Measurements from ENCODE around the gene KDM5A.
"Not testable (repeated sequence)": the region's sequence is repeated elsewhere in the genome, so short reads cannot be mapped to it uniquely, and the experiment has no call there.

The KDM5A gene

GRCh38 chr12:332581-333205 is 56.4 kb downstream of the KDM5A start:
- no peak for DNase-seq (ENCODE audit: low read depth)

DNA sequence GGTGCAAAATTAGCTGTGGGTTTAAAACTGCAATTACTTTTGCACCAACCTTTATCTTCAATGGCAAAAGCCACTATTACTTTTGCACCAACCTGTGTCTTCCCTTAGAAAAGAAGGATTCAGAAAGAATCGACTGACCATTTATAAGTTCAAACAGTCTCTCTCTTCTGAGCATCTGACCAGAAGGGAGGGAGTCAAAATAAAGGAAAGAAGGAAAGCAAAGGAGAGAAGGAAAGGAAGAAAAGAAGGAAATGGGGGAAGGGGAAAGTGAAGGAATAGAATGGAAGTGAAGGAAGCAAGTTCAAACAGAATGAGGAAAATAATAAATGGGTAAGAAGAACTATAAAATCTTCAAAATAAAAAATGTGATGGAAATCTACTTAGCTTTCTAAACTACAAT is 57.8 kb downstream of the KDM5A start:
- no peak for DNase-seq (ENCODE audit: low read depth)

DNA sequence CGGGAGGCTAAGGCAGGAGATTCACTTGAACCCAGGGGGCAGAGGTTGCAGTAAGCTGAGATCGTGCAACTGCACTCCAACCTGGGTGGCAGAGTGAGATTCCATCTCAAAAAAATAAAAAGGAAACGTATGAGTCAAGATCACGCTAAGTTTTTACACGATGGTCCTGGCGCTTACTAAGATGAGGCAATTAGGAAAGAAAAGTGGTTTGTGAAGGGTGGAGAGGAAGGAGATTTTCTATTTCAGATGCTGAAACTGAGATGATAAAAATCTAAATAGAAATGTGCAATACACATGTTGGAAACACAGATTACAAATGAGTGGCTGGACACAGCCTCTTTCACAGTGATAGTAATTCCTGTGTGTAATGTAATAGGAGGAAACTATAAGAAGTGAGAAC is 63.2 kb downstream of the KDM5A start:
- no peak for DNase-seq (ENCODE audit: low read depth)

- DNase-seq (ENCODE audit: low read depth), result no peak
Observed at GRCh38 chr12:323507-323906, 65.6 kb downstream of the KDM5A start.

DNA sequence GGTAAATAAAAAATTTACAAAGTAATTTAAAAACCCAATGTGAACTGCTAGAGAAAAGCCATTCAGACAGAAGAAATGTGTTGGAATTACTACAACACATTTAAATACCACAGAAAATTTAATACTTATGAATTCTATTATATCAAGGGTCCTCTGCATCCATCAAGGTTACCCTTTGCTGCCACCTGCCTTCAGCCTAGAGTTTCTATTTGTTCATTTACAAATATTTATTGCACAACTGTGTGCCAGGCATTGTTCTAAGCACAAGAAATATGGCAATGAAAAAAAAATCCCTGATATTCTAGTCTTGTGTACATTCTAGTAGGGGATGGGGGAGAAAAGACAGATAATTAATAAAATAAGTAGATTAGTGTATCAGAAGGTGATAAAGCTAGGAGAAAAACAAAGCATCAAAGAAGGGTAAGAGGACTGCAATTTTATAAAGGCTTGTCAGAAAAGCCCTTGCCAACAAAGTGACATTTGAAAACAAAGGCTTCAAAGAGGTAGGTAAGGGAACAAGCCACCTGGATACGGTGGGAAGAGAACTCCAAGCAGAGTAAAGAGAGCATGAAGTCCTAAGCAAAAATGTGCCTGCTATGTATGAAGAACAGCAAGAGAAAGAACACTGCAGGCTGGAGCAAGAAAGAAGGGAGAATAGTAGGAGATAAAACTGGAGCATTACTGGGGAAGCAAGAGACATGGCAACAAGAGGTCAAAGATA is 67.4 kb downstream of the KDM5A start:
- DNase-seq (ENCODE audit: low read depth), result no peak

DNA sequence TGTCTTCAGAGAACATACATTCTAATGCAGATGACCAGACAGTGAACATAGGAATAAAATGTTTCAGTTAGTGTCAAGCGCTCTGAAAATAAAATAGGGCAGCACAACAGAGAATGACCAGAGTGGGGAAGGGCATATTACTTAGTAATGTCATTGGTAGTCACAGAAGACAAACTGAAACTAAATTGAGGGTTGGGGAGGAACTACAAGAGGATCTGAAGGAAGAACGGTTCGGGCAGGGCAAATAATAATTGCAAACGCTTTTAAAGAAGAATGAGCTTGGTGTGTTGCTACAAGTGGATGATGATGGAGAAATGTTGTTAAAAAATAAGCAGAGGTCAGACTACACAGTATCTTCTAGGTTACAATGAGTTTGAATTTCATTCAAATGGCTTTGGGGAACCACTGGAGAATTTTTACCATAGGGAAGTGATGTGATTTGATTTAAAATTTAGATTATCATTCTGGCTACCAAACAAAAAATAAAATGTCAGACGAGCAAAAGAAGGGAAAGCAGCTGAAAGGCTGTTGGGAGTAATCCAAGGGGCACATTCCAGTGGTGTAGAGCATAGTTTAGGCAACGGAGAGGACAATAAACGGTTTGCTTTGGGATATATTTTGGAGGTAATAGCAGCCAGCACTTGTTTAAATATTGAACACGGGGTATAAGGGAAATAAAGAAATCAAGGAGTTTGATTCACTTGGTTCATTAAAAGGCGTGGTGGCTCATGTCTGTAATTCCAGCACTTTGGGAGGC is 70.2 kb downstream of the KDM5A start:
- DNase-seq (ENCODE audit: low read depth), result no peak

DNA sequence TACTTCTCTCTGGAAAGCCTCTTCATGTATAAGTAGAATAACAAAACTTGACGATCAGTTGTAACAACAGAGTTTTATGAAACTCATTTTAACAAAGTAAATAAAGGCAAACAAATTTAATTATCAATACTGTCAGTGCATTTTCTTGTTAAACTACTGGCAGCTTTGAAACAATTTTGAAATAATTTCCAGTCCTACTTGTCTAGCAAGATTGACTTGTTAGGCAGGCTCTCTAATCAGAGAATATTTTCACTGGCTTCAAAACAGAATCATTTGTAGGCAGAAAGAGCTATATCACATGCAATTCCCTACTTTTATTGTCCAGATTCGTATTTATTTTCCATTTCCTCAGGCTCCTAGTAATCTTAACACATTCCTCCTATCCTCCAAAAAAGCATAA is 80.6 kb downstream of the KDM5A start:
- DNase-seq (ENCODE audit: low read depth), result no peak

DNA sequence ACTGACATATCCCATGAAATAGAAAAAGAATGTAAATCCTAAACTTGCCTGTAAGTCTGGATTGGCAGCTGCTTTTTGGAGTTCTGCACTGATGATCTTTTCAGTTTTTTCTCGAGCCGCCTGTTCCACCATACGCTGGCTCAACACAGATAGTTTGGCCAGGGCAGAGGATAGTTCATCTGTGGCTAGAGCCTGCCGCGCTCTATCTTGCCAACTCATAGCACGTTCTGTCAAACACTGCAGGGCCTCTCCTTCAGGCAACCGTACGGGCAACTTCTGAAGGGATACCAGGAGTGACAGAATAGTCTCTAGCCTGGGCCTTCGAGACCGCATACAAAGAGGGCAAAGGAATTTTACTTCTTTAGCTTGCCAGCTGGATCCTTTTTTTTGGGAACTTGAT is 81.7 kb downstream of the KDM5A start:
- DNase-seq (ENCODE audit: low read depth), result no peak

DNA sequence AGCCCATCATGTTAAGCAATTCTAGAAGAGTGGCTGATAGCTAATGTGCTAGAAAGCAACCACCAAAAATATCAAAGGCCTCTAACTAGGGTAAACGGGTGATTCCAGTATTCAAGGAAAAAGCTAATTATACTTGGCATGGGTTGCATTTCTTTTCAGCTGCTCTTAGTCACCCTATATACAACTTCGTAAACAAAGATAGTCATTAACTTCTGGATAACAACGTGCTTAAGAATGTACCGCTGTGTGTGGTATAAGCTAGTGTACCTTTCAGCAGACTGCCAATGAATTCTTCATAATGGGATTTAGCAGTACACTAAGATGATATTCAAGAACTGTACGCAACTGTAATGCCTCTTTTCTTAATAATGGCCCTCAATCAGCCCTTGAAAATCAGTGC is 84.3 kb downstream of the KDM5A start:
- DNase-seq (ENCODE audit: low read depth), result no peak

- not testable (repeated sequence) for DNase-seq (ENCODE audit: low read depth)
Observed at GRCh38 chr12:302766-303165, 86.4 kb downstream of the KDM5A start.

GRCh38 chr12:300166-300565 is 89.0 kb downstream of the KDM5A start:
- not testable (repeated sequence) for DNase-seq (ENCODE audit: low read depth)

- not testable (repeated sequence) for DNase-seq (ENCODE audit: low read depth)
Observed at GRCh38 chr12:299511-299910, 89.6 kb downstream of the KDM5A start.

DNA sequence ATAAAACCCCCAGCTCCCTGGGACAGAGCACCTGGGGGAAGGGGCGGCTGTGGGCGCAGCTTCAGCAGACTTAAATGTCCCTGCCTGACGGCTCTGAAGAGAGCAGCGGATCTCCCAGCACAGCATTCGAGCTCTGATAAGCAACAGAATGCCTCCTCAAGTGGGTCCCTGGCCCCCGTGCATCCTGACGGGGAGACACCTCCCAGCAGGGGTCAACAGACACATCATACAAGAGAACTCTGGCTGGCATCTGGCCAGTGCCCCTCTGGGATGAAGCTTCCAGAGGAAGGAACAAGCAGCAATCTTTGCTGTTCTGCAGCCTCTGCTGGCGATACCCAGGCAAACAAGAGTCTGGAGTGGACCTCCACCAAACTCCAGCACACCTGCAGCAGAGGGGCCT is 91.1 kb downstream of the KDM5A start:
- not testable (repeated sequence) for DNase-seq (ENCODE audit: low read depth)

GRCh38 chr12:295132-295531 is 94.0 kb downstream of the KDM5A start:
- DNase-seq (ENCODE audit: low read depth), result no peak

- no peak for DNase-seq (ENCODE audit: low read depth)
Observed at GRCh38 chr12:293199-293598, 95.9 kb downstream of the KDM5A start.

GRCh38 chr12:292186-292585 is 96.9 kb downstream of the KDM5A start:
- DNase-seq (ENCODE audit: low read depth), result no peak

DNA sequence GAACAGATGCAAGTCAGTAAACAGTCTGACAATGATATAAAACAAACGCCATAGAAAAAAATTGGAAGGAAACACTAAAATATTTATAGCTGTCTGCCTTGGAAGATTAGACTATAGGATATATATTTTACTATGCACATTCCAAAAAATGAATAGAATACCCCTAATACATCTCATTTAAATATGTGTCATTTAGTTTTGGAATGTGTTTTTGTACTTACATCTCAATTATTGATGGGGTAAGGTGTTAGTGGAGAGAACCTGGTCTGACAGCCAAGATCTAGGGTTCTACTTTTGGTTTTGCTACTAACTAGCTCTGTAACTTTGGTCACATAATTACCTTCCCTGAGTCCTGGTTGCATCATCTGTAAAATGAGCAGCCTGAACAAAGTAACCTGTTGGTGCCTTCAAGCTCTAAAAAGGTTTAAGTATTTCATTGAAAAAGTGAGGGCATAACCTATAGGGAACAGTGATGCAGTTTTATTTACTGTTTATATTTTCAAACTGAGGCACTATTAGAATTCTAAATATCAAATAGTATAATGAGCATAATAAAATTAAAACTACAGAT is 97.9 kb downstream of the KDM5A start:
- no peak for DNase-seq (ENCODE audit: low read depth)

DNA sequence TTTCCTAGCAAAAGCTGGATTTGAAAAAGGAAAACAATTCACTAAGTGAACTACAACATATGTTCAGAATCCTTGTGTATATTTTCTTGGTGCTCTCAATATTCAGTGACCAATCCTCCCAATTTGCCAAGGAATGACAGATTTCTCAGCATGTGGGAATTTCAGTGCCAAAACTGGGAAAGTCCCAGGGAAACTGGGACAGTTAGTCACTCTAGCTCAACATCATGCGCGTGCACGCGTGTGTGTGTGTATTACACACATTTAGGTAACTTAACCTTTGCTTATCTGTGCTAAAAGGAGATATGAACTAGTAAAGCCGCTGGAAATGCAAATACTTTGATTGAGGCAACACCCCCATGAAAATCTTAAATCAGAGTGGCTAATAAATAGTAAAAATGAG is 100.4 kb downstream of the KDM5A start:
- no peak for DNase-seq (ENCODE audit: low read depth)

GRCh38 chr12:286531-287300 is 102.4 kb downstream of the KDM5A start:
- DNase-seq (ENCODE audit: low read depth), result no peak

DNA sequence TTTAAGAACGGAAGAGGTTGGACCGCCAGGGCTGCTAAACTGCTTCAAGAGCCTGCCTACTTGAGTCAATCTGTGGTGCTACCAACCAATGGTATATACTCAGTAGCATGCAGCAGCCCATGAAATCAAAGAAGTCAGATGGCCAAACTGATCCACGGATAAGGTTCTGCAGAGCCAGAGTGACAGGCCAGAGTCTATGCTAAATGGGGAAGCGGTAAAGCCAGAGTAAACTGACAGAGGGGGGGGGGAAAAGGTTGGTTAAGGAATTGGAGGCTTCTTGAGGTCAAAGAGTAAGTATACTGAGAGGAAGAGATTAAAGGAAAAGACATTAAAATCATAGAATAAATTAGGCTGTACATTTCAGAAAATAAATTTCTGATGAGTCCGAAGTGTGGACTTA is 111.1 kb downstream of the KDM5A start:
- no peak for DNase-seq (ENCODE audit: low read depth)

- DNase-seq (ENCODE audit: low read depth), result no peak
Observed at GRCh38 chr12:275812-276211, 113.3 kb downstream of the KDM5A start.

GRCh38 chr12:273382-273781 is 115.7 kb downstream of the KDM5A start:
- DNase-seq (ENCODE audit: low read depth), result no peak
